ENCODE data around the gene GABRG2. TPM values are rescaled to one million over a fixed set of nuclear protein-coding genes. Genes with fewer than 3 reads are reported as not detected.

GABRG2 gene
- polyA plus RNA-seq, 1 donor (not counting 4 experiments of a cell fraction or from before 2014, with no cell fraction given) = not detected

- Histone ChIP-seq H4K20me1 (ENCODE audit: control insufficient read depth, extremely low read depth, insufficient read depth, low read length) (no peaks in the 10 kb centered on the region), H3K27ac (ENCODE audit: control insufficient read depth, insufficient read depth, low read length) (no peak overlapping the region), H3K4me1 (ENCODE audit: control insufficient read depth, extremely low read depth, insufficient read depth, low read length) (no peaks in the 10 kb centered on the region), H3K9me3 (ENCODE audit: control insufficient read depth, low read depth, low read length) (no peaks in the 10 kb centered on the region), H3K9me1 (ENCODE audit: control insufficient read depth, extremely low read depth, insufficient read depth, low read length) (no peaks in the 10 kb centered on the region), H3K4me2 (ENCODE audit: control insufficient read depth, extremely low read depth, insufficient read depth, low read depth, low read length) (no peak overlapping the region), H3K36me3 (ENCODE audit: control insufficient read depth in 2 of 2, extremely low read depth in 1 of 2, insufficient read depth in 2 of 2, low read length in 2 of 2) (no peaks in the 10 kb centered on the region), H3K27me3 (ENCODE audit: control insufficient read depth, extremely low read depth, insufficient read depth, low read length) (no peaks in the 10 kb centered on the region), H2AFZ (ENCODE audit: control insufficient read depth, low read length) (no peak overlapping the region), H3K4me3 (ENCODE audit: control insufficient read depth in 2 of 3, extremely low read depth in 1 of 3, insufficient read depth in 2 of 3, low read depth in 1 of 3, low read length in 3 of 3) (no peak overlapping the region), H3K9ac (ENCODE audit: control insufficient read depth, extremely low read depth, insufficient read depth, low read length) (no peak overlapping the region), H3K79me2 (ENCODE audit: control insufficient read depth, insufficient read depth, low read length) (no peaks in the 10 kb centered on the region)
- no peak for FAIRE-seq
- TF ChIP-seq CTCF (optimal IDR thresholded peaks at IDR 0.05 in 1 of 3, IDR thresholded peaks at IDR 0.05 in 1 of 3, conservative IDR thresholded peaks at IDR 0.05 in 1 of 3; ENCODE audit: extremely low read depth in 1 of 3, insufficient read depth in 2 of 3, low read length in 3 of 3) (no peak), EZH2 (IDR thresholded peaks at IDR 0.05; ENCODE audit: low read length) (no peak)
- no peak for DNase-seq (ENCODE audit: low read depth, low spot score)
- dilution Hi-C loops (cut with MboI; ENCODE audit: extremely low pct_ligation_motif_present, low sequenced_read_pairs) = no loop called here
Observed at GRCh38 chr5:162068936-162069335, 1.4 kb downstream of the GABRG2 start.

- dilution Hi-C loops (cut with MboI; ENCODE audit: extremely low pct_ligation_motif_present, low sequenced_read_pairs) = no loop called here
- DNase-seq (ENCODE audit: low read depth, low spot score) (no peak), FAIRE-seq (no peak)
- H3K9me1 ChIP-seq (ENCODE audit: control insufficient read depth, extremely low read depth, insufficient read depth, low read length) = no peaks in the 10 kb centered on the region
- no peaks in the 10 kb centered on the region for H3K9me3 ChIP-seq (ENCODE audit: control insufficient read depth, low read depth, low read length)
- no peaks in the 10 kb centered on the region for H4K20me1 ChIP-seq (ENCODE audit: control insufficient read depth, extremely low read depth, insufficient read depth, low read length)
- no peak overlapping the region for H3K4me3 ChIP-seq (ENCODE audit: control insufficient read depth in 2 of 3, extremely low read depth in 1 of 3, insufficient read depth in 2 of 3, low read depth in 1 of 3, low read length in 3 of 3)
- no peaks in the 10 kb centered on the region for H3K27me3 ChIP-seq (ENCODE audit: control insufficient read depth, extremely low read depth, insufficient read depth, low read length)
- no peak for TF ChIP-seq EZH2 (IDR thresholded peaks at IDR 0.05; ENCODE audit: low read length)
- TF ChIP-seq CTCF (optimal IDR thresholded peaks at IDR 0.05 in 1 of 3, IDR thresholded peaks at IDR 0.05 in 1 of 3, conservative IDR thresholded peaks at IDR 0.05 in 1 of 3; ENCODE audit: extremely low read depth in 1 of 3, insufficient read depth in 2 of 3, low read length in 3 of 3) = no peak
- H3K9ac ChIP-seq (ENCODE audit: control insufficient read depth, extremely low read depth, insufficient read depth, low read length) = no peak overlapping the region
- no peaks in the 10 kb centered on the region for H3K4me1 ChIP-seq (ENCODE audit: control insufficient read depth, extremely low read depth, insufficient read depth, low read length)
- H3K4me2 ChIP-seq (ENCODE audit: control insufficient read depth, extremely low read depth, insufficient read depth, low read depth, low read length) = no peak overlapping the region
- no peaks in the 10 kb centered on the region for H3K79me2 ChIP-seq (ENCODE audit: control insufficient read depth, insufficient read depth, low read length)
- H3K36me3 ChIP-seq (ENCODE audit: control insufficient read depth in 2 of 2, extremely low read depth in 1 of 2, insufficient read depth in 2 of 2, low read length in 2 of 2) = no peaks in the 10 kb centered on the region
- no peak overlapping the region for H2AFZ ChIP-seq (ENCODE audit: control insufficient read depth, low read length)
- H3K27ac ChIP-seq (ENCODE audit: control insufficient read depth, insufficient read depth, low read length) = no peak overlapping the region
Observed at GRCh38 chr5:162078805-162079204, 11.2 kb downstream of the GABRG2 start.

Measured in keratinocyte (primary cell).